ENCODE data around the gene GPC5.
"Not testable (repeated sequence)": the region's sequence is repeated elsewhere in the genome, so short reads cannot be mapped to it uniquely, and the experiment has no call there.

The GPC5 gene

GRCh38 chr13:91417660-91418325 lies 19.4 kb downstream of the GPC5 start:
- DNase-seq (ENCODE audit: extremely low spot score): no peak
- CTCF ChIA-PET: interaction anchor here (3.1 kb wide), 1 partner anchor 11 kb away, joined by 9 read pairs; no protein-coding TSS in a partner anchor
- POLR2A ChIA-PET: no interaction called here
- no peak for TF ChIP-seq CTCF (IDR thresholded peaks at IDR 0.05; ENCODE audit: control extremely low read depth, extremely low read depth, low read depth, missing control alignments)

GRCh38 chr13:91426913-91427312 lies 28.5 kb downstream of the GPC5 start:
- CTCF ChIA-PET: interaction anchor here (1.8 kb wide), 1 partner anchor 23 kb away, joined by 3 read pairs; no protein-coding TSS in a partner anchor
- DNase-seq (ENCODE audit: extremely low spot score): no peak
- no peak for TF ChIP-seq CTCF (IDR thresholded peaks at IDR 0.05; ENCODE audit: control extremely low read depth, extremely low read depth, low read depth, missing control alignments)
- POLR2A ChIA-PET: no interaction called here

- DNase-seq (ENCODE audit: extremely low spot score); POLR2A ChIA-PET: not testable (repeated sequence)
- CTCF ChIA-PET: interaction anchor here (1.3 kb wide), 1 partner anchor 33 kb away, joined by 4 read pairs; no protein-coding TSS in a partner anchor
These were observed 40.3 kb downstream of the GPC5 start for GRCh38 chr13:91438674-91439073.

GRCh38 chr13:91450913-91451312 lies 52.5 kb downstream of the GPC5 start:
- CTCF ChIA-PET: interaction anchor here (1.0 to 1.6 kb wide), 3 partner anchors 8 to 25 kb away, joined by 3 read pairs; no protein-coding TSS in a partner anchor
- no peak for TF ChIP-seq CTCF (IDR thresholded peaks at IDR 0.05; ENCODE audit: control extremely low read depth, extremely low read depth, low read depth, missing control alignments)
- no peak for DNase-seq (ENCODE audit: extremely low spot score)
- POLR2A ChIA-PET: no interaction called here

GRCh38 chr13:91454666-91455065 lies 56.2 kb downstream of the GPC5 start:
- ChIA-PET CTCF (no interaction called here), POLR2A (no interaction called here)
- DNase-seq (ENCODE audit: extremely low spot score): no peak
- no peak for TF ChIP-seq CTCF (IDR thresholded peaks at IDR 0.05; ENCODE audit: control extremely low read depth, extremely low read depth, low read depth, missing control alignments)

- POLR2A ChIA-PET: no interaction called here
- CTCF ChIA-PET: no interaction called here
- no peak for TF ChIP-seq CTCF (IDR thresholded peaks at IDR 0.05; ENCODE audit: control extremely low read depth, extremely low read depth, low read depth, missing control alignments)
These were observed 58.4 kb downstream of the GPC5 start for GRCh38 chr13:91456837-91457236.

GRCh38 chr13:91459485-91459884 lies 61.1 kb downstream of the GPC5 start:
- no peak for DNase-seq (ENCODE audit: extremely low spot score)
- CTCF ChIA-PET: interaction anchor here (1.3 kb wide), 1 partner anchor 9 kb away, joined by 3 read pairs; no protein-coding TSS in a partner anchor
- TF ChIP-seq CTCF (IDR thresholded peaks at IDR 0.05; ENCODE audit: control extremely low read depth, extremely low read depth, low read depth, missing control alignments): no peak
- POLR2A ChIA-PET: no interaction called here

More at GRCh38 chr13:91456837-91457236, 58.4 kb downstream of the GPC5 start:
- DNase-seq (ENCODE audit: extremely low spot score): no peak

Measured in GM10248 (cell line).